ENCODE data around the gene MCHR1. TPM values are rescaled to one million over a fixed set of nuclear protein-coding genes. Genes with fewer than 3 reads are reported as not detected.
"Not testable (repeated sequence)": the region's sequence is repeated elsewhere in the genome, so short reads cannot be mapped to it uniquely, and the experiment has no call there.

MCHR1 gene
- total RNA-seq, 1 experiment from 2014 or later, result 0.07 TPM

GRCh38 chr22:40655941-40656340 lies 23.3 kb upstream of the MCHR1 start:
- DNase-seq (ENCODE audit: low read depth), result not testable (repeated sequence)

DNA sequence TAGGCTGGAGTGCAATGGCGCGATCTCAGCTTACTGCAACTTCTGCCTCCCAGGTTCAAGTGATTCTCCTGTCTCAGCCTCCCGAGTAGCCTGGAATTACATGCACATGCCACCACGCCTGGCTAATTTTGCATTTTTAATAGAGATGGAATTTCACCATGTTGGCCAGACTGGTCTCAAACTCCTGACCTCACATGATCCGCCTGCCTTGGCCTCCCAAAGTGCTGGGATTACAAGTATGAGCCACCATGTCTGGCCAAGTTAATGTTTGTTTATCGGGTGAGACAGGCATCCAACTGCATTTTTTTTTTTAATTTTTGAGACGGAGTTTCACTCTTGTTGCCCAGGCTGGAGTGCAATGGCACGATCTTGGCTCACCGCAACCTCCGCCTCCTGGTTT lies 22.6 kb upstream of the MCHR1 start:
- DNase-seq (ENCODE audit: low read depth), result not testable (repeated sequence)

DNA sequence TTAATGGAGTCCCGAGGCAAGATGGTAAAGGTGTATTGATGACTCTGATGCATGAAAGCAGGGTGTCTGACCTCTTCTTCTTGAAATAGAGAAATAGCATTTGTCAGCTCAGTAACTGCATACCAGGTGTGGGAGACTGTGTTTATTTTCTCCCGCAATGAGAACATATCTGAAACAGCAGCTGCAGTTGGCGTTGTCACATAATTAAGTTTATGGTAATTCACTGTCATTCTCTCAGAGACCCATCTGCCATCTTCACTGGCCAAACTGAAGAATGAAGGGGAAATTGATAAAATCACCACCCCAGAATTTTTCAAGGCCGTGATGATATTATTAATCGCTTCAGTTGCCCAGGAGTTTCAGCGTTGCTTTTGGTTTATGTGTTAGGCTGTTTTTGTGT lies 20.1 kb upstream of the MCHR1 start:
- no peak for DNase-seq (ENCODE audit: low read depth)

GRCh38 chr22:40660730-40661129 lies 18.6 kb upstream of the MCHR1 start:
- DNase-seq (ENCODE audit: low read depth), result no peak

DNA sequence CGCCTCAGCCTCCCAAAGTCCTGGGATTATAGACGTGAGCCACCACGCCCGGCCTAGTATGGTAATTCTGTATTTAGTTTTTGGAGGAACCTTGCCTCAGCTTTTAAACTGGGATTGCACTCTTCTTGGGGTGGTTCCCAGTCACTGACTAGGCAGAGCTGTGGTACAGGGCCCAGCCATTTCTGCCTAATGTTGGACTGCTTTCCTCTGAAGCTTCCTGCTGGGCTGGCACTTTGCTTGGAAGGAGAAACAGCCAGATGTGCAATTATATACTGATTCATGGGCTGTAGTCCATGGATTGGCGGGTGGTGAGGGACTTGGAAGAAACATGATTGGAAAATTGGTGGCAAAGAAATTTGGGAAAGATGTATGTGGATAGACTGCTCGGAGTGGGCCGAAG lies 17.6 kb upstream of the MCHR1 start:
- no peak for DNase-seq (ENCODE audit: low read depth)

DNA sequence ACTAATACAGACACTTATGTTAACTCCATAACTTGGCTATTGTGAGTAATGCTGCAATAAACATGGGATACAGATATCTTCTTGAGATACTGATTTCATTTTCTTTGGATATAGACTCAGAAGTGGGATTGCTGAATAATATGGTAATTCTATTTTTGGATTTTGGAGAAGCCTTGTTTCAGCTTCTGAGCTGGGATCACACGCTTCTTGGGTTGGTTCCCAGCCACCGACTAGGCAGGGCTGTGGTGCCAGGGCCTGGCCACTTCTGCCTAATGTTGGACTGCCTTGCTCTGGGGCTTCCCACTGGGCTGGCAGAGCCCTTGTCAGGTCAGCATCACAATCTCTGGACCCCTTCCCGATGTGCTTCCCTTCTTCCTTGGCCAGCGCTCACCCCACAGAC lies 14.0 kb upstream of the MCHR1 start:
- peak; percentile 37 for DNase-seq (ENCODE audit: low read depth)

- peak; percentile 77 for DNase-seq (ENCODE audit: low read depth)
Measured at GRCh38 chr22:40666151-40666848, 13.0 kb upstream of the MCHR1 start.

DNA sequence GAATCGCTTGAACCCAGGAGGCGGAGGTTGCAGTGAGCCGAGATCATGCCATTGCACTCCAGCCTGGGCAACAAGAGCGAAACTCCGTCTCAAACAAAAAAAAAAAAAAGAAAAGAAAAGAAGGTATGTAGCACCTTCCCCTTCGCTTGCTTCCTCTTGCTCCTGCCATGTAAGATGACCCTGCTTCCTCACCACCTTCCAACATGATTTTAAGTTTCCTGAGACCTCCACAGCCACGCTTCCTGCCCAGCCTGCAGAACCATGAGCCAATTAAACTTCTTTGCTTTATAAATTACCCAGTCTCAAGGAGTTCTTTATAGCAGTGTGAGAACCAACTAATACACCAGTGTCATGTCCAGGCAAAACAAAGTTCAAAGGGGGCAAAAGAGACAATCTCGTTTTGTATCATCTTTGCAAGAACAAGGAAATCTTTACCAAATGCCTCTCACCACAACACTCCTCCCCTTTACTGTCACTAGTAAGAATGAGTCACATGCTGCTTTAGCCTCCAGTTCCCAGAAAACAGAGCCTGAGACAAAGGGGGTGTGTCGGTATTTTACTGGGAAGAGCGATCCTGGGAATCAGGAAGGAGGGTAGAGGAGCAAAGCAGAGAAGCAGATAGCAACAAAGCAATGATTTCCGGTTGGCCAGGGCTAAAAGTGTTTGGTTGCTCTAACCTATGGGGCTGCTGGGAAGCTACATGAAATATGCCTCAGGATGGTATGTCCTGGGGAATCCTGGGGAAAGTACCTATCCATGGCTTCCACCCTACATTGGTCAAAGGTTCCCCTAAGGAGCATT lies 10.5 kb upstream of the MCHR1 start:
- peak; percentile 79 for DNase-seq (ENCODE audit: low read depth)

GRCh38 chr22:40670058-40670457 lies 9.2 kb upstream of the MCHR1 start:
- DNase-seq (ENCODE audit: low read depth), result no peak

GRCh38 chr22:40671369-40671768 lies 7.9 kb upstream of the MCHR1 start:
- no peak for DNase-seq (ENCODE audit: low read depth)

DNA sequence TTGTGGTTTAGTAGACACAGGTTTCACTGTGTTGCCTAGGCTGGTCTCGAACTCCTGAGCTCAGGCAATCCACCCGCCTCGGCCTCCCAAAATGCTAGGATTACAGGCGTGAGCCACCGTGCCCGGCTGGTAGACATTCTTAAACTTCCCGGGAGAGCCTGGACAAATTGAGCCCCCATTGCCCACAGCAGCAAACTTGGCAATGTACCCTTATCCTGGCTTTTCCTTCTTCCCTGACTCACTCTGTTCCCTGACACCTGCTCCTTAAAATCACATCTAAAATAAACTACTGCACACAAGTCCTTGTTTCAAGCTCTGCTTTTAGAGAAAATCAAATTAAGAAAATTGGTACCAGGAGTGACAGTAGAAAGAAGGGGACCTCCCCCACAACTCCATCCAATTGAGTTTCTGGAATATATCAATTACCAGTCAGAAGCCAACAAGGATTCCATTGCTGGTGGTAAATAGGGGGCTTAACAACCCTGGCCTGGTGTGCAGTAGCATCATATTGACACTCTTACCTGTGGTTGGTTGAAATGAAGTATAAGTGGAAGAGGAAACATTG lies 7.4 kb upstream of the MCHR1 start:
- no peak for DNase-seq (ENCODE audit: low read depth)

GRCh38 chr22:40673017-40673416 lies 6.3 kb upstream of the MCHR1 start:
- no peak for DNase-seq (ENCODE audit: low read depth)

DNA sequence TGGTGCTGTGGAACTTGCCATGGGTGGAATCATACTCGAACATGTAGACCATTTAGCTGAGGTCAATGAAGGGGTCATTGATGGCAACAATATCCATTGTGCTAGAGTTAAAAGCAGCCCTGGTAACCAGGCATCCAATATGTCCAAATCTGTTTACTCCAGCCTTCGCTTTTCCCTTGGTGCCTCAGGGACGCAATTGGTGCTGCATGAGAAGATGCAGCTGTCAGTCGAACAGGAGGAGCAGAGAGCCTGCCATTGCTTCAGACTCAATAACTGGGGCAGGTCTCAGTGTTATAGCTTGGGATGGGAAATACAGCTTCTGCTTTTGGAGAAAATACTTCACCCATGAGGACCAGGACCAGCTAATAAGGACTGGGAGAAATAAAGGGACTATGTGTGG lies 5.0 kb upstream of the MCHR1 start:
- DNase-seq (ENCODE audit: low read depth), result no peak

DNA sequence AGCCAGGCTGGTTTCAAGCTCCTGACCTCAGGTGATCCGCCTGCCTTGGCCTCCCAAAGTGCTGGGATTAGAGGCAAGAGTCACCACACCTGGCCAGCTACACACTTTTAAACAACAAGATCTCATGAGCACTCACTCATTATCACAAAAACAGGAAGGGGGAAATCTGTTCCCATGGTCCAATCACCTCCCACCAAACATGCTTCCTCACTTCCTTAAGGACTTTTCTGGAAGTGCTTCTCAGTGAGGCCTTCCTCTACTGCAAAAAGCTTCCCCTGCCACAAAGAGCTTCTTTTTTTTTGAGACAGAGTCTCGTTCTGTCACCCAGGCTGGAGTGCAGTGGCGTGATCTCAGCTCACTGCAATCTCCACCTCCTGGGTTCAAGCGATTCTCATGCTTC lies 3.1 kb upstream of the MCHR1 start:
- DNase-seq (ENCODE audit: low read depth), result not testable (repeated sequence)

GRCh38 chr22:40676644-40677043 lies 2.6 kb upstream of the MCHR1 start:
- DNase-seq (ENCODE audit: low read depth), result no peak

DNA sequence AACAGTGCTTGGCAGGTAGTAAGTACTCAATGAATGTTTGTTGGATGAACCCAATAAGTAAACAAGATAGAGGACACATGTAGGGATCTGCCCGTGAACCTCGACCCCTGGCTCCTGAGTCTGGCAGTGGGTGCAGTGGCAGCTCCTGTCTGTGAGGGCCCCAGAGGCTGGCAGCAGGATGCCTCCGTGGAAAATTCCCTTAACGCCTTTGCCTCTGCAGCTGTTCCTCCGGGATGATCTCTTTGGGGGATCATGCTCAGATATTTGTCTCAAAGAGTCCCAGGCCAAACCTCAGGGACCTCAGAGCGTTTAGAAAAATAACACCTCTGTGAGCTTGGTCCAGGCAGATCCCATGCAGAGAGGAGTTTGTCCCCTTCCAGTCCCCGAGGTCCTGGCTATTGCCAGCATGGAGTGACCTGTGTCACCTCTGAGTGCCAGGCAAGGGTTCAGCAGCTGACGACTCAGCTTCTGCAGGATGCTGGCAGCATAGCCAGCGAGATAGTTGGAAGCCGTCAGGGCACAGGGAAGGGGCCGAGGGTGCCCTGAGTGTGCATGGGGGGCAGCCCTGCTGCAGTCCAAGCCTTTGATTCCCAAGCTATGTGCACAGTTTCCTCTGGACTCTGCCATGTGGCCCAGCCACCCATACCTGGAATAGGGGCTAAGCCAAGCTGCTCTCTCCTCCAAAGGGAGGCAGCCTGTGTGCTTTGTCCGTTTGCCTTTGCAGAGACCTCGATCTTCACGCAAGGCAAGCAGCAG lies 613 bp upstream of the MCHR1 start:
- no peak for DNase-seq (ENCODE audit: low read depth)

DNA sequence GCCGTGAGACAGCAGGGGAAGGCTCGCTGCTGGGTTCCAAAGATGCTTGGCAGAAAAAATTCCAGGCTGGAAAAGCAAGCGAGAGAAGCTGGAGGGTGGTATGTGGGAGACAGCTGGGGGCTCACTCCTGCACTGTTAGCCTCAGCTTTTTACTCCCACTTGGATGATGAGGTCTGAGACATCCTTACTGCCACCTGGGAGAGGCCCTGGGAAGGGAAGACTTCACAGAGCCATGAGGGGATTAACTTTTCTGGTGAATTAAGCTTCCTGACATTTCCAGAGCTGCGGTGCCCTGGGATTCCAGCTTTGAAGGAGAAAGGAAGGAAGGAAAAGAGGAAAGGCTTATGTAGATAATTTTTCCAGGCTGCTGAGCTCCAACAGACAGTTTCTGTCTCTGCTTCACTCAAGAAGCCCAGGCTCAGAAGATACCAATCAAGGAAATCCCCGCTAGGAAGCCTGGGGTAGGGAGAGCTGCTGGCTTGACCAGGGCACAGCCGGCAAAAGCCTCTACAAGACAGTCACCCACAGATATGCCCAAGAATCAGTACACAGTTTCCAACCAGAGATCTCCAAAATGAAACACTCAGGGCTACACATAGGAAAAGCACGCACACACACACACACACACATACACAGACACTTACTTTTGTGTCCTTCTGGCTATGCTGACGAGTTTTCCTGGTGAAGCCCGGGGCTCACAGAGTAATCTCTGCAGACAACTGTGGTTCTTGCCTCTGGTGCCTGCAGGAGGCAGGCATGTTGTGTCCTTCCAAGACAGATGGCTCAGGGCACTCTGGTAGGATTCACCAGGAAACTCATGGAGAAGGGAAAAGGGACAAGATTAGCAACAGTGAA lies 907 bp downstream of the MCHR1 start:
- no peak for DNase-seq (ENCODE audit: low read depth)

DNA sequence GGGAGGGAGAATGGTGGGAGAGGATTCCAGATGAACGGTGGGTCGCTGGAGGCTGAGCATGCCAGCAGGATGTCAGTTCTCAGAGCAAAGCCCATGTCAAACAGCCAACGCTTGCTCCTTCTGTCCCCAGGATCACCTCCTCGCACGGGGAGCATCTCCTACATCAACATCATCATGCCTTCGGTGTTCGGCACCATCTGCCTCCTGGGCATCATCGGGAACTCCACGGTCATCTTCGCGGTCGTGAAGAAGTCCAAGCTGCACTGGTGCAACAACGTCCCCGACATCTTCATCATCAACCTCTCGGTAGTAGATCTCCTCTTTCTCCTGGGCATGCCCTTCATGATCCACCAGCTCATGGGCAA lies 1.5 kb downstream of the MCHR1 start:
- no peak for DNase-seq (ENCODE audit: low read depth)

DNA sequence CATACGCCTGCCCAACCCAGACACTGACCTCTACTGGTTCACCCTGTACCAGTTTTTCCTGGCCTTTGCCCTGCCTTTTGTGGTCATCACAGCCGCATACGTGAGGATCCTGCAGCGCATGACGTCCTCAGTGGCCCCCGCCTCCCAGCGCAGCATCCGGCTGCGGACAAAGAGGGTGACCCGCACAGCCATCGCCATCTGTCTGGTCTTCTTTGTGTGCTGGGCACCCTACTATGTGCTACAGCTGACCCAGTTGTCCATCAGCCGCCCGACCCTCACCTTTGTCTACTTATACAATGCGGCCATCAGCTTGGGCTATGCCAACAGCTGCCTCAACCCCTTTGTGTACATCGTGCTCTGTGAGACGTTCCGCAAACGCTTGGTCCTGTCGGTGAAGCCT lies 2.2 kb downstream of the MCHR1 start:
- DNase-seq (ENCODE audit: low read depth), result no peak

- DNase-seq (ENCODE audit: low read depth), result no peak
Measured at GRCh38 chr22:40684728-40685127, 5.4 kb downstream of the MCHR1 start.

DNA sequence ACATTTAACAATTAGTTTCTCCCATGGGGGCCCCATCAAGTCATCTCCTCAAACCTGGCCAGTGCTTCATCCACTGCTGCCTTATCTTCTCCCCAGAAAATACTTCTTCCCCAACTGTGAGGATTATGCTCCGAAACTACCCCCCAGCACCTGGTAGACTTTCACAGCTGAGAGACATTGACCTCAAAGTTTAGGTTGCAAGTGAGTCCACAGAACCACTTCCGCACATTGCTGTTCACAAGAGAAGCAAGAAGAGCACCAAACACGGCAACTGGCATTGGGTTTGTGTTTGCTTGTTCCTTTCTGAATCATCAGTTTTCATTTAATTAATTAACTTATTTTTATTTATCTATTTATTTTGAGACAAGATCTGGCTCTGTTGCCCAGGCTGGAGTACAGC lies 6.1 kb downstream of the MCHR1 start:
- DNase-seq (ENCODE audit: low read depth), result no peak

Measured in M059J (cell line).